ENCODE results near the gene GPR89B.

DNA sequence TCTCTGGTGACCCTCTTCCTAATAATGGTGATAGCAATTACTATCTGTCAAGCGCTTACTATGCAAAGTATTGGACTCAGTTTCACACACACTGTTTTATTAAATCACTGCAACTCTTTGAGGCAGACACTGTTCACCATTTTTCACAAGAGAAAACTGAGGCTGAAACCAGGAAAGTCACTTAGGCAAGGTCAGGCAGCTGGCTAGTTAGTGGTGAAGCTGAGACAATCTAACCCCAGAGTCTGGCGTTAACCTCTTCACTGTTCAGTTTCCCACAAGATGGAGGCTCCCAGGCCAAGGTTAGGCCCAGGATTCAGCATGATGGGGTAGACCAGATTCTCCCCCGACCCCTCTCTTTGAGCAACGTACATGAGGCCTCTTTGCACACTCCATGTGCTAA lies 30.4 kb upstream of the GPR89B start:
- TF ChIP-seq POLR2A (IDR thresholded peaks at IDR 0.05): no peak
- TF ChIP-seq, protein P1, sequence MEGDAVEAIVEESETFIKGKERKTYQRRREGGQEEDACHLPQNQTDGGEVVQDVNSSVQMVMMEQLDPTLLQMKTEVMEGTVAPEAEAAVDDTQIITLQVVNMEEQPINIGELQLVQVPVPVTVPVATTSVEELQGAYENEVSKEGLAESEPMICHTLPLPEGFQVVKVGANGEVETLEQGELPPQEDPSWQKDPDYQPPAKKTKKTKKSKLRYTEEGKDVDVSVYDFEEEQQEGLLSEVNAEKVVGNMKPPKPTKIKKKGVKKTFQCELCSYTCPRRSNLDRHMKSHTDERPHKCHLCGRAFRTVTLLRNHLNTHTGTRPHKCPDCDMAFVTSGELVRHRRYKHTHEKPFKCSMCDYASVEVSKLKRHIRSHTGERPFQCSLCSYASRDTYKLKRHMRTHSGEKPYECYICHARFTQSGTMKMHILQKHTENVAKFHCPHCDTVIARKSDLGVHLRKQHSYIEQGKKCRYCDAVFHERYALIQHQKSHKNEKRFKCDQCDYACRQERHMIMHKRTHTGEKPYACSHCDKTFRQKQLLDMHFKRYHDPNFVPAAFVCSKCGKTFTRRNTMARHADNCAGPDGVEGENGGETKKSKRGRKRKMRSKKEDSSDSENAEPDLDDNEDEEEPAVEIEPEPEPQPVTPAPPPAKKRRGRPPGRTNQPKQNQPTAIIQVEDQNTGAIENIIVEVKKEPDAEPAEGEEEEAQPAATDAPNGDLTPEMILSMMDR (IDR thresholded peaks at IDR 0.05 in 4 of 5, conservative IDR thresholded peaks at IDR 0.05 in 1 of 5): no peak

Measured in gastrocnemius medialis (tissue), 4 donors.